GM10847 (cell line): Measurements from ENCODE around the gene PAXIP1.

Experiments used
- POLR2A ChIP-seq: IDR thresholded peaks from 2 replicates; pipeline ENCODE4 v1.6.1; 2011; ENCODE audit not compliant: insufficient read length; ENCODE audit errors: extremely low read depth

PAXIP1 gene, protein sequence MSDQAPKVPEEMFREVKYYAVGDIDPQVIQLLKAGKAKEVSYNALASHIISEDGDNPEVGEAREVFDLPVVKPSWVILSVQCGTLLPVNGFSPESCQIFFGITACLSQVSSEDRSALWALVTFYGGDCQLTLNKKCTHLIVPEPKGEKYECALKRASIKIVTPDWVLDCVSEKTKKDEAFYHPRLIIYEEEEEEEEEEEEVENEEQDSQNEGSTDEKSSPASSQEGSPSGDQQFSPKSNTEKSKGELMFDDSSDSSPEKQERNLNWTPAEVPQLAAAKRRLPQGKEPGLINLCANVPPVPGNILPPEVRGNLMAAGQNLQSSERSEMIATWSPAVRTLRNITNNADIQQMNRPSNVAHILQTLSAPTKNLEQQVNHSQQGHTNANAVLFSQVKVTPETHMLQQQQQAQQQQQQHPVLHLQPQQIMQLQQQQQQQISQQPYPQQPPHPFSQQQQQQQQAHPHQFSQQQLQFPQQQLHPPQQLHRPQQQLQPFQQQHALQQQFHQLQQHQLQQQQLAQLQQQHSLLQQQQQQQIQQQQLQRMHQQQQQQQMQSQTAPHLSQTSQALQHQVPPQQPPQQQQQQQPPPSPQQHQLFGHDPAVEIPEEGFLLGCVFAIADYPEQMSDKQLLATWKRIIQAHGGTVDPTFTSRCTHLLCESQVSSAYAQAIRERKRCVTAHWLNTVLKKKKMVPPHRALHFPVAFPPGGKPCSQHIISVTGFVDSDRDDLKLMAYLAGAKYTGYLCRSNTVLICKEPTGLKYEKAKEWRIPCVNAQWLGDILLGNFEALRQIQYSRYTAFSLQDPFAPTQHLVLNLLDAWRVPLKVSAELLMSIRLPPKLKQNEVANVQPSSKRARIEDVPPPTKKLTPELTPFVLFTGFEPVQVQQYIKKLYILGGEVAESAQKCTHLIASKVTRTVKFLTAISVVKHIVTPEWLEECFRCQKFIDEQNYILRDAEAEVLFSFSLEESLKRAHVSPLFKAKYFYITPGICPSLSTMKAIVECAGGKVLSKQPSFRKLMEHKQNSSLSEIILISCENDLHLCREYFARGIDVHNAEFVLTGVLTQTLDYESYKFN

DNA sequence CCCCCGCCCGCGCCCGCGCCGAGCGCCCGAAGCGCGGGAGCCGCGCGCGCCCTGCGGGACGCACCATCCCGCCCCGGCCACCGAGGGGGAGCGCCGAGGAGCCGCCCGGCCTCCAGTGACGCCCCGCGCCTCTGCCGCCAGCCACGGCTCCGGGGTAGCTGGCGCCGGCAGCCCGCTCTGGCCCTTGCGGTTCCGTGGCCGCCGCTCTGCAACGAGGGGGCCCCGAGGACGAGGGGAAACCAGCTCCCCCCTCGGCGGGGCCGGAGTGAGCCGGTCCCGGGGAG, at the start of gene PAXIP1:
TSS of gene PAXIP1 (minus strand) at position 33 of the 284 bp plus-strand sequence. CDS start 195 bp downstream, outside the sequence.
- TF ChIP-seq POLR2A, result no peak

DNA sequence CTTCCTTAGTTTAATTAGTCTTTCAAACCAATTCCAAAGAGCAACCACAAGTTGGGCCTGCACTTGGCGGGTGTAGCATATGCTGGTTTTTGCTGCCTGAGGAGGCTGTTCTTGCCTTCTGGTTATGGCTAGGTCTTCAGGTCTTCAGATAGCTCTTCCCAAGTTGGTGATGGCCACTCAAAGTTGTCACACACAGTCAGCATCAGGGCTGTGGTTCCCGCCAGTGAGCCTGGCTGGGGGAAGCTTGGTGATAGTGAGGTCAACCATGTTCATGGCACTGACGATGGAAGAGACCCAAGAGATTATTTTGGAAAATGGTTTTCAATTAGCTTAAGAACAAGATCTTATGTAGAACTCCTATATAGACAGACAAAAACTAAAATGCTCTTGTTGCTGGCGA, 48.4 kb upstream of the PAXIP1 start:
- no peak for TF ChIP-seq POLR2A

DNA sequence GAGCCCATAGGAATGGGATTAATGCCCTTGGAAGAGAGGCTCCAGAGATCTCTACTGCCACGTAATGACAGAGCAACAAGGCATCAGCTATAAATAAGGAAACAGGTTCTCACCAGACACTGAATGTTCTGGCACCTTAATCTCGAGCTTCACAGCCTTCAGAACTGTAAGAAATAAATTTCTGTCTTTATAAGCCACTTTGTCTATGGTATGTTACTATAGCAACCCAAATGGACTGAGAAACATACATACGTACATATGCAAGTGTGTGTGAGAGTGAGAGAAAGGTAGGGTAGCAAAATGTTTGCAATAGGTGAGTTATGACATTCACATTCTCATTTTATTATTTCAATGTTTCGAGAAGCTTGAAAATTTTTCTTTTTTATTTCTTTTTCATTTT, 45.1 kb upstream of the PAXIP1 start:
- no peak for TF ChIP-seq POLR2A

DNA sequence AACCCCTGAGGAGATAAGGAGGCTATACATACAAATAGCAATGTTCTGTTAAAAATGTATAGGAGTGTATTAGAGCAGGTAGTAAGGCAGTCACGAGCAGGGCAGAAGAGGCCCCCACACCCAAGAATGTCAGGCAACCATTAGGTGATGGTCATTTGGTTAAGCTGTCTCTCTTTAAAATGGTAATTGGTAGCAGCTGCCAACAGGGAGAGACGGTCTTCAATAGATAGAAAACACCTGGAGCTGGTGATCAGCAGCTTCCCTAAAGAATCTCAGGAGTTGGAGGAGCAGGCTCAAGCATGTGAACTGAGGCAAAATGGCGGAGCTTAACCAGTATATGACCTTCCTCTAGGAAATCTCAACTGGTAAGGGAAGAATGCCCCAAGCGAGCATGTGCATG, 40.8 kb upstream of the PAXIP1 start:
- TF ChIP-seq POLR2A, result no peak

DNA sequence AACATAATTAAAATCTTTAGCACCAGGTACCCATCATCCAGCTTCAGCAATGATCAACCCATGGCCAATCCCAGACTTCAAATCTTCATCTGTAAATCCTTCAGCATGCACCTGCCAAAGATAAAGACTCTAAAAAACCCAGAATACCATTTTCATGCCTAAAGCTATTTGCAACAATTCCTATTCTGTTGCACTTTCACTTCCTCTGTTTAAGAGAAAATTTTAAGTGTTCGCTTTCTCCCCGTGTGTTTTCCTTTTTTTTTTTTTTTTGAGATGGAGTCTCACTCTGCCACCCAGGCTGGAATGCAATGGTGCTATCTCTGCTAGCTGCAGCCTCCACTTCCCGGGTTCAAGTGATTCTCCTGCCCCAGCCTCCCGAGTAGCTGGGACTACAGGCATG, 35.4 kb upstream of the PAXIP1 start:
- TF ChIP-seq POLR2A, result no peak

DNA sequence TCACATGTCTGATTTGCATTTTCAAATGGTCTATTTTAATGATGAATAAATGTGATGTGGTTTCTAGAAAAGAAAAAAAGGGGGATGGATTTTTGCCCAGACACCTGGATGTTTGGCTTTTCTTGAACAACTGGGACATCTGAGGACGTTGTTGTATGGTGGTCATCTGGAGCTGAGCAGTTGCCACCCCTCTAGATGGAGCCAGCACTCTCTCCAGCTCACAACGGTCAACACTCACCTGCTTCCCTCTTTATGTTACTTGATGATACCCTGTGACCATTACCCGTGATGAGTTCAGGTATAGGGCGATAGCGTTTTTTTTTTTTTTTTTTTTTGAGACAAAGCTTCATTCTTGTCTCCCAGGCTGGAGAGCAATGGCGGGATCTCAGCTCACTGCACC, 30.1 kb upstream of the PAXIP1 start:
- TF ChIP-seq POLR2A, result no peak

DNA sequence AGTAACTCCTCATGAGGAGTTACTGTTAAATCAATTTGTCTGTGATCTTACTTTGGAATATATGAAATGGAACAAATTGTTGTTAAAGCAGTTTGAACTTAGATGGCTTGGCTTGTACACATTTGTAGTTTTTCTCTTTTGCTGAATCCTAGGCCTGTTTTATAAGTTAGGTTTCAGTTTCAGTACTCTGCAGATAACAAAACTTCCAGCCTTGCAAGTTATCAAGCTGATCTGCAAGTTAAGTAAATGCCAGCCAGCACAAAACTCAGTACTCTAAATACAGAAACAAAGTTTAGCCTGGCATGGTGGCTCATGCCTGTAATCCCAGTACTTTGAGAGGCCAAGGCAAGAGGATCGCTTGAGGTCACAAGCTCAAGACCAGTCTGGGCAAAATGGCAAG, 25.0 kb upstream of the PAXIP1 start:
- TF ChIP-seq POLR2A, result no peak

DNA sequence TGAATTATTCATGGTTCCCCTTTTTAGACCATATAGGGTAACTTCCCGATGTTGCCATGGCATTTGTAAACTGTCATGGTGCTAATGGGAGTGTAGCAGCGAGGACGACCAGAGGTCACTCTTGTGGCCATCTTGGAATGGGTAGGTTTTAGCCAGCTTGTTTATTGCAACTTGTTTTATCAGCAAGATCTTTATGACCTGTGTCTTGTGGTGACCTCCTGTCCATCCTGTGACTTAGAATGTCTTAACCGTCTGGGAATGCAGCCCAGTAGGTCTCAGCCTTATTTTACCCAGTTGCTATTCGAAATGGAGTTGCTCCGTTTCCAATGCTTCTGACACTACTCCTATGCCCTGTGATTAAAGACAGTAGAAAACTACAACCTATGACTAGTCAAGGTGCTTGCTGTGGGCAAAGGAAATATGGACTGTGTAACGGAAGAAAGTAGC, 18.8 kb upstream of the PAXIP1 start:
- TF ChIP-seq POLR2A, result no peak

DNA sequence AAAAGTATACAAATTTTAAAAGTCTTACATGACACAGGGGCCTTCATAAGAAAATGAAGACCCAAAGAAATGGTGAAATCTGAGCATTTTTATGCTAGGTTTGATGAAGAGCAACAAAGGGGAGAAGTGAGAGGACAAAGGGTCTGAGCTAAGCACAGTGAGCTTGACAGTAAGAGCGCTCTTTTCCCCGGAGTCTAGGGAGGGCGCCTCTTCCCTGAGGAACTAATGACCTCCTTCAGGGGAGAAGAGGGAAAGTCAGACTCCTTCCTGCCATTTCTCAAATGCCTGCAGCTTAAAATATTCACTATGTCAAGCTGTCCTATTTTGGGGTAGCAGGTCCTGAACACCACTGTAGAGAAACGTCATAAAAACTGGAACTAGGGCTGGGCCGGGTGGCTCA, 18.1 kb upstream of the PAXIP1 start:
- TF ChIP-seq POLR2A, result no peak

DNA sequence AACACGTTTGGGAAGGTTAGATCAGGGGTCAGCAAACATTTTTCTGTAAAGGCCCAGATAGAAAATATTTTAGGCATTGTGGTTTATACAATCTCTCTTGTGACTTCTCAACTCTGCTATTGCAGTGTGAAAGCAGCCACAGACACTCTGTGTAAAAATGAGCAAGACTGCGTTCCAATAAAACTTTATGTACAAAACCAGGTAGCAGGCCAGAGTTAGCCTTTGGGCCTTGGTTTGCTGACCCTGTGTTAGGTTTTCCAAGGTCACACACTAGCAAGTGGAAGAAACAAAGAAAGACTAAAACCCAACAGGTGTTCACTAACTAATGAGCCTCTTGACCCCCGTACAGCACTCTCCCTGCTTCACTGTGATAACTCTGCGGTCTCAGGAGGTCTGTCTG, 14.9 kb upstream of the PAXIP1 start:
- no peak for TF ChIP-seq POLR2A

DNA sequence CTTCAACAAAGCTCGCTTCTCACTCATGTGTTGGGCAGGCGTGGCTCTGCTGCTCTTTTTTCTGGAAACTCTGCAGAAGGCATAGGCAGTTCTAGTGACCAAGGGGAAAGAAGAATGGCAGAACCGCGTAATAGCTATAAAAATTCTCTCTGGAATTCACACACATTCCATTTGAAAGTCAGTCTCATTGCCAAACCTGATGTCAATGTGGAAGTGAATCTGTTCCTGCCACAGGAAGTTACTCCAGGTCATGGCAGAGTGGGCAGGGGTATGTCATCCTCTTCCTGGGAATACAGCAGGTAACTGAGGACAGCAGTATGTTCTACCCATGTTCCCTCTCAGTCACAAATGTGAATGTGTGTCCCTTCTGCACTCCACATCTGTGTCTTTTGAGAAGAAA, 8.2 kb upstream of the PAXIP1 start:
- TF ChIP-seq POLR2A, result no peak

DNA sequence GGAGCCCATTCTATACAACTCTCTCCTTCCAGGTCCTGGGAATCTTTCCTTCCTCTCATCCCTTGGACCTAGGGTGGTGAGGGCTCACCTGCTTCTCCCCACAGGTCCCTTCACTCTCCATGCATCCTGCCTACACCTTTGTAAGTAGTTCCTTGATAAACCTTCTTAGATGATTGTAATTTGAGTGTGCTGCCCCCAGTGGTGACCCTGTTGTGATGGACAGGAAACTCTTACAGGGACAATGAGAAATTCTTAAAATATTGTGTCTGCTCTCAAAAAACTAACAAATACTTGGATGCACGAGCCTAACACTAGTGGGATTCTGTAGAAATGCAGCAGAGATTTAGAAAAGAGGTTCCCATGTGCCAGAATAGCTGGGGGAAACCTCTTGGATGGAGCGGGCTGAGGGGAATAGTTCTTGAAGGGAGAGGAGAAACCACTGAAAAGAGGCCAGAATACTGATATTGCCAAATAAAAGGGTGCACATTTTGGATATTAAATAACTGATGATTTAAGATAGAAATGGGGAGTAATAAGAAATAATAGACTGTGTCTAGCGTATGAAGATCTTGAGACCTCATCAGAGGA, 6.7 kb upstream of the PAXIP1 start:
- no peak for TF ChIP-seq POLR2A

DNA sequence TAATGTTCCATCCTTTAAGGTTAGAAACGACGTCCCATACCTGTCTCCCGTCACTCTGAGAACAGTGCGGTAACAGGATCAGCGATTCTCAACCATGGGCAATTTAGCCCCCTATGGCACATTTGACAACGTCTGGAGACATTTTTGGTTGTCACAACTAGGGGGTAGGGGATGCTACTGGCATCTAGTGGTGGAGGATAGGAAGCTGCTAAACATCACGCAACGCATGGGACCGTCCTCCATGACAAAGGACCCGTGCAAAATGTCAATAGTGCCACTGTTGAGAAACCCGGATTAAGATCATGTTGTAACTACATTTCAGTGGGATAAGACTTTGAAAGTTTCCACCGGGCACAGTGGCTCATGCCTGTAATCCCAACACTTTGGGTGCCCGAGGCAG, 5.0 kb upstream of the PAXIP1 start:
- TF ChIP-seq POLR2A, result no peak

DNA sequence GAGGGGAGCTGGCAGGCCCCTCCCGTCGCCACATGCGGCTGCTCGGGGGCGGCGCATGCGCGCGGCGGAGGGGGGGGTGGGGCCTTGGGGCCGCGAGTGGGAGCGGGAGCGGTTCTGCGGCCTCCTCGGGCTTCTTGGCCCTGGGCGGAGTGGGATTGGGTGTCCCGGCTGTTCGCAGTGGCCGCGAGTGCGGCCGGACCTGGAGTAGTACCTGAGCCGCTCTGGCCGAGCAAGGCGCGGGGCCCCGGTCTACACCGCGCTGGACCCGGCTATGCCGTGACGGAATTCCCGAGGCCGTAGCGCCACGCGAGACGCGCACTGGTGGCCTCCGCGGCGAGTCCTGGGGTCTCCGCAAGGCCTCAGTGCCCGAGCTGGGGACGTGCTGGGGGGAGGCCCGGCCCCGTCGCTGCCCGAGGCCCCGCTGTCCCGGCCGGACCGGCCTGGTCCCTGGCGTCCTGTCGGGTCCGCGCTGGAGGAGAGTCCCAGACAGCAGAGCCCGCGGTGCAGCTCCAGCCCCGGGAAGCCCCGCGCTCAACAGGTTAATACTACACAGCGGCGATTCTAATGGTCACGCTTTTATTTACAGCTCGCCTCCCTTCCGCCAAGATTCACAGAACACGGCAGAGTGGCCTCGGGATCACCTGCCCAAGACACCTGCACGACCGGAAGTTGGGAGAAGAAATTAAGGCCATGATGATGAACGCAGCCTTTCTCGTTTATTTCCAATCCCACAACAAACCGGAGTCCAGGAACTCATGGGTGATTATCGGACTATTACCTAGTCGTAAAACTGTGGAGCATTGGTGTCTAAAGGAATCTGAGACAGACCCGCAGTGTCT, 671 bp upstream of the PAXIP1 start:
- peak; percentile 66 for TF ChIP-seq POLR2A

DNA sequence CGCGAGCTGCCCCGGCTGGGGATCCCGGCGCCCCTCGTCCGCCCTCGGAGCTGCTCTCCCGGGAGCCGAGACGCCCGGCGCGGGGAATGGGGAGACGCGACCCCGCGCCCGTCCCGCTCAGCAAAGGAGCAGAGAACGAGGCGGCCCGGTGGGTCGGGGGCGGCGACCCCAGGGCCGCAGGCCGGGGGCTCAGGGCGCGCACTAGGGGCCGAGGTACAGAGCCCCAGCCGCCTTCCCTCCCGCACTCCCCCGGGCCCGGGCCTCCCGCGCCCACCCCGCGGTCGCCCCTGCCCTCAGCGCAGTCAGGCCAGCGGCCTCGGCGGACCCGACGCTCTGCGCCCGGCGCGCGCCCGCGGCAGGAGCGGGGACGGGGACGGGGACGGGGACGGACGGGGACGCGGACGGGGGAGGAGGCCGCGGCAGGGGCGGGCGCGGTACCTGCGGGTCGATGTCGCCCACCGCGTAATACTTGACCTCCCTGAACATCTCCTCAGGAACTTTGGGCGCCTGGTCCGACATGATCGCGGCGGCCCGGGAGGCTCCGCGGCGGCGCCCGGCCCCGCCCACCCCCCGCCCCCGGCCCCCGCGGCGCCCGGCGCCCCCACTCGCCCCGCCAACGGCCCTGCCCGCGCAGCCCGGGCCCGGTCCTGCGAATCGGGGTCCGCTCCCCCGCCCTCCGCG, 373 bp downstream of the PAXIP1 start:
- TF ChIP-seq POLR2A, result peak; percentile 18
